ENCODE measurements around the gene ANKS6. TPM values are rescaled to one million over a fixed set of nuclear protein-coding genes. Genes with fewer than 3 reads are reported as not detected.

The ANKS6 gene
- total RNA-seq, 1 donor from 2014 or later, result 17.1 TPM

- peaks cover 78% of the 10 kb centered on the region for H3K27me3 Mint-ChIP-seq (ENCODE audit: low read depth)
Measured at GRCh38 chr9:98701576-98701975, 94.8 kb downstream of the ANKS6 start.

GRCh38 chr9:98700801-98701200 lies 95.6 kb downstream of the ANKS6 start:
- Mint-ChIP-seq H3K9me3 (ENCODE audit: low read depth) (peaks cover 6% of the 10 kb centered on the region), H3K27me3 (ENCODE audit: low read depth) (peaks cover 77% of the 10 kb centered on the region), H3K36me3 (ENCODE audit: low read depth) (no peaks in the 10 kb centered on the region), H3K27ac (ENCODE audit: unreplicated experiment) (no peak overlapping the region), H3K4me3 (ENCODE audit: unreplicated experiment) (no peak overlapping the region), H3K4me1 (ENCODE audit: low read depth) (no peaks in the 10 kb centered on the region)
- no peak for DNase-seq (ENCODE audit: low spot score)
- no peak for TF ChIP-seq CTCF (IDR thresholded peaks at IDR 0.05)

More at GRCh38 chr9:98701576-98701975, 94.8 kb downstream of the ANKS6 start:
- Mint-ChIP-seq H3K36me3 (ENCODE audit: low read depth) (no peaks in the 10 kb centered on the region), H3K27ac (ENCODE audit: unreplicated experiment) (no peak overlapping the region), H3K9me3 (ENCODE audit: low read depth) (peaks cover 6% of the 10 kb centered on the region), H3K4me3 (ENCODE audit: unreplicated experiment) (no peak overlapping the region), H3K4me1 (ENCODE audit: low read depth) (peaks cover under 1% of the 10 kb centered on the region)
- no peak for TF ChIP-seq CTCF (IDR thresholded peaks at IDR 0.05)
- DNase-seq (ENCODE audit: low spot score), result no peak

- Mint-ChIP-seq H3K4me3 (ENCODE audit: unreplicated experiment) (no peak overlapping the region), H3K27ac (ENCODE audit: unreplicated experiment) (no peak overlapping the region), H3K27me3 (ENCODE audit: low read depth) (peaks cover 75% of the 10 kb centered on the region), H3K4me1 (ENCODE audit: low read depth) (no peaks in the 10 kb centered on the region), H3K9me3 (ENCODE audit: low read depth) (peaks cover 6% of the 10 kb centered on the region), H3K36me3 (ENCODE audit: low read depth) (peaks cover 1% of the 10 kb centered on the region)
- TF ChIP-seq CTCF (IDR thresholded peaks at IDR 0.05), result no peak
- DNase-seq (ENCODE audit: low spot score), result no peak
Measured at GRCh38 chr9:98698856-98699255, 97.5 kb downstream of the ANKS6 start.

- Mint-ChIP-seq H3K36me3 (ENCODE audit: low read depth) (peaks cover 1% of the 10 kb centered on the region), H3K4me3 (ENCODE audit: unreplicated experiment) (no peak overlapping the region), H3K9me3 (ENCODE audit: low read depth) (no peaks in the 10 kb centered on the region), H3K4me1 (ENCODE audit: low read depth) (no peaks in the 10 kb centered on the region), H3K27me3 (ENCODE audit: low read depth) (peaks cover 59% of the 10 kb centered on the region), H3K27ac (ENCODE audit: unreplicated experiment) (no peak overlapping the region)
- no peak for DNase-seq (ENCODE audit: low spot score)
- no peak for TF ChIP-seq CTCF (IDR thresholded peaks at IDR 0.05)
Measured at GRCh38 chr9:98694943-98695342, 101.4 kb downstream of the ANKS6 start.

GRCh38 chr9:98692392-98692791 lies 104.0 kb downstream of the ANKS6 start:
- no peaks in the 10 kb centered on the region for H3K9me3 Mint-ChIP-seq (ENCODE audit: low read depth)
- H3K27ac Mint-ChIP-seq (ENCODE audit: unreplicated experiment), result no peak overlapping the region
- peaks cover 42% of the 10 kb centered on the region for H3K27me3 Mint-ChIP-seq (ENCODE audit: low read depth)
- no peak overlapping the region for H3K4me3 Mint-ChIP-seq (ENCODE audit: unreplicated experiment)
- no peak for TF ChIP-seq CTCF (IDR thresholded peaks at IDR 0.05)
- H3K4me1 Mint-ChIP-seq (ENCODE audit: low read depth), result no peaks in the 10 kb centered on the region
- no peak for DNase-seq (ENCODE audit: low spot score)
- H3K36me3 Mint-ChIP-seq (ENCODE audit: low read depth), result peaks cover 1% of the 10 kb centered on the region

Measured in chondrocyte (in vitro differentiated cells).